GM19397 (cell line): ENCODE data around the gene AARSD1.
"Not testable (repeated sequence)": the region's sequence is repeated elsewhere in the genome, so short reads cannot be mapped to it uniquely, and the experiment has no call there.

Experiments
- ATAC-seq: cut with Tn5 transposase; IDR thresholded peaks from one replicate; pipeline ENCODE4 v1.9.1; 2021; ENCODE audit warnings: mild to moderate bottlenecking, moderate library complexity; ENCODE audit not compliant: unreplicated experiment

AARSD1 gene, protein sequence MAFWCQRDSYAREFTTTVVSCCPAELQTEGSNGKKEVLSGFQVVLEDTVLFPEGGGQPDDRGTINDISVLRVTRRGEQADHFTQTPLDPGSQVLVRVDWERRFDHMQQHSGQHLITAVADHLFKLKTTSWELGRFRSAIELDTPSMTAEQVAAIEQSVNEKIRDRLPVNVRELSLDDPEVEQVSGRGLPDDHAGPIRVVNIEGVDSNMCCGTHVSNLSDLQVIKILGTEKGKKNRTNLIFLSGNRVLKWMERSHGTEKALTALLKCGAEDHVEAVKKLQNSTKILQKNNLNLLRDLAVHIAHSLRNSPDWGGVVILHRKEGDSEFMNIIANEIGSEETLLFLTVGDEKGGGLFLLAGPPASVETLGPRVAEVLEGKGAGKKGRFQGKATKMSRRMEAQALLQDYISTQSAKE

DNA sequence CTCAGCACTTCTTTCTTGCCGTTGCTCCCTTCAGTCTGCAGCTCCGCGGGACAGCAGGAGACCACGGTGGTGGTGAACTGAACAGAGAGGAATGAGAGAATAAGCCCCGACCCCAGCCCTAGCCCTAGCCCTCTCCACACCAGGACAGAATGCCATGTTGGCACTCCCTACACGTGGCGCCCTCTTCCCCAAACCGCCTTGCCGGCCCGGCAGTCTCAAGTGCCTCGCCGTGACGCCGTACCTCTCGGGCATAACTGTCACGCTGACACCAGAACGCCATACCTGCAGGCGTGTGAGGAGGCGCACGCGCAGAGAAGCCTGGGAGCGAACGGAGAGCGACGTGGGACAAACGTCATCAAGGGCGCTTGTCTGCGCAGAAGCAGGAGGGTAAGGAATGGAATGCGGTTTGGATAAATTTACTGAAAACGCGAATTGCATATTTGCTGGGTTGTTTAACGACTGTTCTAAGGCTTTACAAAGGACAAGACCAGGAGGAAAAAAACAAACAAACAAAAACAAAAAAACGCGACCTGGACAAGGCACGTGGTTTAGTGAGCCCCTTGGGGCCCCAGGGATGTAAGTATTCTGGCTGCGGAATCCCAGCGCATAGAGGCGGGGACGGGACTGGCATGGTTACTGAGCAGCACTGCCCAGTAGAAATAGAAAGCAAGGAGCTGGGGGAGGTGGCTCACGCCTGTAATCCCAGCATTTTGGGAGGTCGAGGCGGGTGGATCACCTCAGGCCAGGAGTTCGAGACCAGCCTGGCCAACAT lies at the start of gene AARSD1:
Gene AARSD1, minus strand, starts transcription at position 294 of the 772 bp plus-strand sequence. Its CDS starts 14 bp downstream, at position 280.
- peak; percentile 84 for ATAC-seq

DNA sequence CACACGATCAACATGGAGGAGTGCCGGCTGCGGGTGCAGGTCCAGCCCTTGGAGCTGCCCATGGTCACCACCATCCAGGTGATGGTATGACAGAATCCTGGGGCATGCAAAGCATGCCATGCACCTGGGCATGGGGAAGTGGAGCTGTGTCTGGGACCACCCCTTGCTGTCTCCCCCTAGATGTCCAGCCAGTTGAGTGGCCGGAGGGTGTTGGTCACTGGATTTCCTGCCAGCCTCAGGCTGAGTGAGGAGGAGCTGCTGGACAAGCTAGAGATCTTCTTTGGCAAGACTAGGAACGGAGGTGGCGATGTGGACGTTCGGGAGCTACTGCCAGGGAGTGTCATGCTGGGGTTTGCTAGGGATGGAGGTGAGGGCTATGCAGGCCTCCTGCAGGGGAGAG lies 49.0 kb upstream of the AARSD1 start:
- ATAC-seq, result no peak

DNA sequence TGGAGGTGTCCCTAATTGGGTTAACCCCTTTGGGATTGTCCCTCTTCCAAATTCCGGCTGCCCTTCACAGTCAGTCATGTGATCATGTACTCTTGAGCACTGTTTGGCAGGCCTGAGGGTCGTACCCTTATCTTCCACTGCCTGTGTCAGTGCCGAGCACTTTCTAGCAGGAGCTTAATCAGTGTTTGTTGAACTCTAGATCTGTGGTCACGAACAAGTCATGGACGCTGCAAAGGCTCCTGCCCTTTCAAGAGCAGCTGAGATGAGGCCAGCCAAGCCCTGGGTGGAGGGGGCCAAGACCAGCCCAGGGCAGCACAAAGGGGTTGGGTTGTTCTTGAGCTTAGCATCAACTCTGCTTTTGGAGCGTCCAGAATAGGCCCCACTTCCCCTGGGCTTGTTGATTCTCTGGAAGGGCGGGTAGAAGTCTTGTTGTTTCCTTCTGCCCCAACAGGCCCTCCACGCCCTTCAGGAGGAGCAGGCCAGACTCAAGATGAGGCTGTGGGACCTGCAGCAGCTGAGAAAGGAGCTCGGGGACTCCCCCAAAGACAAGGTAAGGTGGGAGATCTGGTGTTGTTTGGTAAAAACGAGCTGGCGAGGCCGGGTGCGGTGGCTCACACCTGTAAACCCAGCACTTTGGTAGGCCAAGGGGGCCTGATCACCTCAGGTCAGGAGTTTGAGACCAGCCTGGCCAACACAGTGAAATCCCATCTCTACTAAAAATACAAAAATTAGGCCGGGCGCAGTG lies 47.6 kb upstream of the AARSD1 start:
- ATAC-seq, result no peak

DNA sequence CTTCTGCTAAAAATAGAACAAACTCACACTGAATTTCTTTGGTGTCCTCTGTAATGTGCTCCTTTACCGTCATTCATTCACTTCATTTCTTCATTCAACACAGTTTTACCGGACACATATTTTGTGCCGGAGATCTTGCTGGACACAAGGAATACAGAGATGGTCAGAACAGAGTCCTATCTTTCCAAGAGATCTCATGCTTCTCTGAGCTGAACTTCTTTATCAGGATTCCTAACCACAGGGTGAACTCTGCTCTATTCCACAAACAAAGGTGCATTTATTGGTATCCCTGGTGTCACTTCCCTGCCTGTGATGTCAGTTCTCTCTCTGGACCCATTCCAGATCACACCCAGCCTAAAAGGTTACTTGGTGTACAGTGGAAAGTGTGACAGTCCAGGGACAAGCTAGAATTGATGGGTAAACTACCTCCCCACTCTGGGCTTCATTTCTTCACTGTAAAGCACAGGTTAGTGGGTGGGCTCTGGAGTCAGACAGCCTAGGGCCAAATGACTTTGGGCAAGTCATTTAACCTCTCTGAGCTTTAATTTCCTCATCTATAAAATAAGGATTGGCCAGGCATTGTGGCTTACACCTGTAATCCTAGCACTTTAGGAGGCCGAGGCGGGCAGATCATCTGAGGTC lies 46.5 kb upstream of the AARSD1 start:
- no peak for ATAC-seq

DNA sequence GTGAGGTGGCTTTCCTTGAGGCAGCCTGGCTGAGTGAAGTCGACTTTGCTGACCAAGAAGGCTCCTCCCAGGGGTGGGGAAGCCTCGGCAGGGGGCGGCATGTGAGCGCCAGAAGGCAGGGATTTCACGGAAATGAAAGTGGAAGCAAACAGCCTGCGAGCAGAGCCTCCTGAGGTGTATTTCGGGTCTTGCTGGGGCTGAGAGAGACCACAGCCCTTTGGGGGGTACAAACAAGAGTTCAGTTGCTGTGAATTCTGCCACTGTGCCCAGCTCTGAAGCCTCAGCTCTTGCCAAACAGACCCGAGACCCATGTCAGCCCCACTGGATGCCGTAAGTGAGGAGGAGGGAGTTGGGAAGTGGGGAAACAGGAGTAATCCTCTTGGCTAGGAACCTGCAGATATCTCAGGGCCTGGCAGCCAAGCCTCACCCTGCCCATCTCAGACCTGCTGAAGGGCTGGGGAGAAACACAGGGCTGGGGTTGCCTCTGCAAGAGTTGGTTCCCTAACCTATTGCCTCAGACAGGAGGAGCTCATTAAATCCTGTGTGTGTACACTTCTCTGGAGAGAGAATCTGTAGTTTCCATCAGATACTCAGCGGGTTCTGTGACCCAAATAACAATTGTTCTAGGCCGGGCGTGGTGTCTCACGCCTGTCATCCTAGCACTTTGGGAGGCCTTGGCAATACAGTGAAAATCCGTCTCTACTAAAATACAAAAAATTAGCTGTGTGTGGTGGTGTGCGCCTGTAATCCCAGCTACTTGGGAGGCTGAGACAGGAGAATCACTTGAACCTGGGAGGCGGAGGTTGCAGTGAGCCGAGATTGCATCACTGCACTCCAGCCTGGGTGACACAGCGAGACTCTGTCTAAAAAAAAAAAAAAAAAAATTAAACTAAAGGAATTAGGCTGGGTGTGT lies 42.6 kb upstream of the AARSD1 start, which contains the start of gene IFI35:
Gene IFI35, plus strand, starts transcription at position 146 of the 913 bp plus-strand sequence. Its CDS starts 164 bp downstream, at position 310.
- no peak for ATAC-seq

DNA sequence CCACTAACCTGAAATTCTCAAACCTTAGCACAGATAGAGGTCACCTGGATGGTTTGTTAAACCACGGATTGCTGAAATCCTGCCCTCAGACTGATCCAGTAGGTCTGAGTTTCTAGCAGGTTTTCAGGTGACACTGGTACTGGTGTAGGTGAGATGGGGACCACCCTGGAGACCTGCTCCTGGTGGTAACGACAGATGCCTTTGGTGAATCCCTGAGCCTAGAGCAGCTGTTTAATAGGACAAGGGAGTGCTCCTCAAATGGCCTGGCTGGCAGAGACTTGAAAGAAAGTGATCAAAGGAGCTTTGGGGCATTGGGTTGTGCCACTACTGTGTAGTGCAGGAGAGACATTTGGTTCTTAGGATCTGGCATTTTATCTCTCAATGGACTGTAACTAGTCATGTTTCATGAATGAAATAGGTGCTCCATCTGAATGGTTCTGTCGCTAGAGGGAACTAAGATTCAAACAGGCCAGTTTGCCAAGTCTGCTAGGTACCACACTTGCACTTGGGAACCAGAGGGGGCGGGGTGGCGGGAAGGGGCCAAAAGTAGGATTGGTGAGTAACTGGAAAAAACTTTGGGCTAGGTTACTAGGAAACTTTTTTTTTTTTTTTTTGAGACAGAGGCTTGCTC lies 39.4 kb upstream of the AARSD1 start:
- ATAC-seq, result no peak

DNA sequence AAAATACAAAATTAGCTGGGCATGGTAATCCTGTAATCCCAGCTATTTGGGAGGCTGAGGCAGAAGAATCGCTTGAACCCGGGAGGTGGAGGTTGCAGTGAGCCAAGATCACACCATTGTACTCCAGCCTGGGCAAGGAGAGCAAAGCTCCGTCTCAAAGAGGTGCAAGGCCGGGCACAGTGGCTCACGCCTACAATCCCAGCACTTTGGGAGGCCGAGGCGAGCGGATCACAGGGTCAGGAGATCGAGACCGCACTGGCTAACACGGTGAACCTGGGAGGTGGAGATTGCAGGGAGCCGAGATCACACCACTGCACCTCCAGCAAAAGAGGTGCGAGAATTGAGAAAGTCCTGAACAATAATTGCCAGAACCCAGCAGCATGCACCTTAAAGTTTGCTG lies 36.6 kb upstream of the AARSD1 start:
- not testable (repeated sequence) for ATAC-seq

DNA sequence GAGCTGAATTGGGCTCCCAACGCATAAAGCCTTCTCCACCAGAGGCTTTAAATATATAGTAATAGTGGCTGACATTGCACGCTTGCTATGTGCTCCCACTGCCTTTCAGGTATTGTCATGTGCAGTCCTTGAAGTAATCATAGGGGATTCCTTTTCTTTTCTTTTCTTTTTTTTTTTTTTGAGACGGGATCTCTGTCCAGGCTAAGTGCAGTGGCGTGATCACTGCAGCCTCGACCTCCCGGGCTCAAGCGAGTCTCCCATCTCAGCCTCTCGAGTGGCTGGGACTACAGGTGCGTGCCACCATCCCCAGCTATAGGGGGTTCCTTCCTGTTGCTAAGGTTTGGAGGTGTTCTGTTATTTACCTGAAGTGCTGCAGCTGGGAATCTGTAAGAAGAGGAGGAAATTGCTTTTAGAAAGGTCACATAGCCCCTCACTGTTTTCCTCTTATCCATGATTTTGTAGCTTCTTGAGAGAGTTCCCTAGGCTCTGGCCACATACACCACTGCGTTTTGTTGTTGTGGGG lies 34.8 kb upstream of the AARSD1 start:
- no peak for ATAC-seq

DNA sequence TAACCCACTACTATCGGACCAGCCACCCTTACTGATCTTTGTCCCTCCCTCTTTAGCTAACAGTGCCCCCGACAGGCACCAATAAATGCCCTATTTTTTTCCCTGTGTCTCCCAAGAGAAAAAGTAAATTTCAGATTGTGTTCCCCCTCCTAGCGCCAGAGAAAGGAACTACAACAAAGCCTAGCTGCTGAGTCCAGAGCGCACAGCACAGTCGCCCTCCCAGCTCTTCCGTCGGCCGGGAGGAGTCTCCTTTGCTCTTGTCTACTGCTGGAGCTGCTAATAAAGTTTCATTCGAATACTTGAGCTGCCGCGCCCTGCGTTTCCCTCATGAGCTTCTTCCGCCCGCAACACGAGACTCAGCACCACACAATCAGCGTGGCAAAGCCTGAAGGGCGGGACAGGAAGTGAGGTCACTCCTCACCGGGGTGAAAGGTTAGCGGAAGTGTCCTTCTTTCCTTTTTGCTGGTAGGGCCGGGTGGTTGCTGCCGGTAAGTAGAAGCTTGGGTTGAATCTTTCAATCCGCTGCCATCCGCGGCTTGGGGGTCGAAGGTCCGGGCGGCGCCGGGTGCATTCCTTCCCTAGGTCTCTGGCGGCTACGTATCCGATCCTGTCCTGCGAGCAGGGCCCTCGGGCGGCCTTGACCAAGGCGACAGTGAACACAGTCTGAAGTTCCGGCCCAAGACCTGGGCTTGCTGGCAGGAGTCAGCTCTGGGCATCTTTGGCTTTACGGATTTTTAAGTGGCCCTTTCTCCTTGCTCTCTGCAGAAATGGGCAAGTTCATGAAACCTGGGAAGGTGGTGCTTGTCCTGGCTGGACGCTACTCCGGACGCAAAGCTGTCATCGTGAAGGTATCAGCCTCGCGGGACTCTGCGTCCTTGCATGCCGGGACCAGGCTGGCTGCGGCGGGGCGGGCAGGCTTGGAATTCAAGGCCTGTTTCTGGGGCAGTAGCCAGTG lies 34.0 kb upstream of the AARSD1 start, which contains the start of gene RPL27:
Gene RPL27, plus strand, starts transcription at position 436 of the 955 bp plus-strand sequence. Its CDS starts 332 bp downstream, at position 768.
- ATAC-seq, result peak; percentile 90

DNA sequence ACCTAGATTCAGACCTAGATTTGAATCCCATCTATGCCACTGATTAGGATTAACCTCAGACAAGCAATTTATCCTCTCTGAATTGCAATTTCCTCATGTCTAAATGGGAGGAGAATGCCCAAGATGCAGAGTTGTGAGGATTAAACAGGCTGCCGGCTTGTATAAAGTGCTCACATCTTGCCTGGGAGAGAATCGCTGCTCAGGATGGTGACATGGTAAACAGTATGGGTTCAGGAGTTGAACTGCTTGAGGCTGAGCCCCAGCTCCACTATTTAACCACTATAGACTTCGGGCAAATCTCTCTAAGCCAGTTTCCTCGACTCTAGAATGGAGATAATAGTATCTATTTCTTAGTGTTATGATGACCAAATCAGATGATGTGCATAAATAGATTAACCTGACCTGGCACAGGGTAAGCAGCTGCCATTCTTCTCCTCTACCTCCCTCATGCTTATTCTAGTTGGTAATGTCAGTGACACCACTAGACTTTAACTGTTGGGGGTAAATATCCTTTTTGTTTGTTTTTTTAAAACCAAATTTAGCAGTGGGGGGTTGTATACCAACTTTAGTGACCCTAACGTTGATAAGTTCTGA lies 33.2 kb upstream of the AARSD1 start:
- ATAC-seq, result no peak

DNA sequence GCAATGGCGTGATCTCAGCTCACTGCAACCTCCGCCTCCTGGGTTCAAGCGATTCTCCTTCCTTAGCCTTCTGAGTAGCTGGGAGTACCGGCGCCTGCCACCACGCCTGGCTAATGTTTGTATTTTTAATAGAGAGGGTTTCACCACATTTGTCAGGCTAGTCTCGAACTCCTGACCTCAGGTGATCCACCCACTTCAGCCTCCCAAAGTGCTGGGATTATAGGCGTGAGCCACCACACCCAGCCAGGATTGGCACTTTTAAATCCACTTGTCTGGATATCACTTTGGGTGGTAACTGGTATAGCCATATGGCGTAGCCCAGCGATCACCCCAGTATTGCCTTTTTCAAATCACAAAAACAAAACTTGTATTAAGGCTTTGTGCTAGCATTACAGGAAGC lies 29.7 kb upstream of the AARSD1 start:
- not testable (repeated sequence) for ATAC-seq

DNA sequence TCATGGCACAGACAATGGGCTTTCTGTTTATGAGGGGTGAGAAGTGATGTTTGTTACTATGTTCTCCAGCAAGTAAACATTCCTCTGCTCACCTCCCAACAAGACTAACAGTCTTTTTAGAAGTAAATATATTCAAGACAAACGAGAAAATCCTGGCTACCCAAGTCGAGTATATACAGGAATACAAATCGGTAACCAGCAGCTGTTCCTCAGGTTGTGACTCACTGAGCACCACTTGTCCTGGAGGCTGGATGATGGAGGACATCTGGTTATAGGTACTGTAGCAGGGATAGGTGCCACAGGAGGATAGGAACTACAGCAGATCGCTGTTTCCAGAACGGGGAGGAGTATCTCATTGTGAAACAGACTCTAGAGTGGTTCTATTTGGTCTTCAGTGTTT lies 28.6 kb upstream of the AARSD1 start:
- ATAC-seq, result no peak

DNA sequence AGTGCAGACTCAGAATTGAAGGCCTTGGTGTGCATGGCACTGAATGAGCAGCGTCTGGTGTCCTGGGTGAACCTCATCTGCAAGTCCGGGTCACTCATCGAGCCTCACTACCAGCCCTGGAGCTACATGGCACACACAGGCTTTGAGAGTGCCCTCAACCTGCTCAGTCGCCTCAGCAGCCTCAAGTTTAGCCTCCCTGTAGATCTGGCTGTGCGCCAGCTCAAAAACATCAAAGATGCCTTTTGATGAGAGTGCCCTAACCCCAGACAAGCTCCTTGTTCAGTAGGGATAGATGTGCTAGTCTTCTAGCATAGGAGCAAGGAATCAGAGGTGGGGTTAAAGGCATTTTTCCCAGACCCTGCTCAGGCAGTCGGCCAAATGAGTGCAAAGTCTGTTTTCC lies 27.2 kb upstream of the AARSD1 start:
- no peak for ATAC-seq

DNA sequence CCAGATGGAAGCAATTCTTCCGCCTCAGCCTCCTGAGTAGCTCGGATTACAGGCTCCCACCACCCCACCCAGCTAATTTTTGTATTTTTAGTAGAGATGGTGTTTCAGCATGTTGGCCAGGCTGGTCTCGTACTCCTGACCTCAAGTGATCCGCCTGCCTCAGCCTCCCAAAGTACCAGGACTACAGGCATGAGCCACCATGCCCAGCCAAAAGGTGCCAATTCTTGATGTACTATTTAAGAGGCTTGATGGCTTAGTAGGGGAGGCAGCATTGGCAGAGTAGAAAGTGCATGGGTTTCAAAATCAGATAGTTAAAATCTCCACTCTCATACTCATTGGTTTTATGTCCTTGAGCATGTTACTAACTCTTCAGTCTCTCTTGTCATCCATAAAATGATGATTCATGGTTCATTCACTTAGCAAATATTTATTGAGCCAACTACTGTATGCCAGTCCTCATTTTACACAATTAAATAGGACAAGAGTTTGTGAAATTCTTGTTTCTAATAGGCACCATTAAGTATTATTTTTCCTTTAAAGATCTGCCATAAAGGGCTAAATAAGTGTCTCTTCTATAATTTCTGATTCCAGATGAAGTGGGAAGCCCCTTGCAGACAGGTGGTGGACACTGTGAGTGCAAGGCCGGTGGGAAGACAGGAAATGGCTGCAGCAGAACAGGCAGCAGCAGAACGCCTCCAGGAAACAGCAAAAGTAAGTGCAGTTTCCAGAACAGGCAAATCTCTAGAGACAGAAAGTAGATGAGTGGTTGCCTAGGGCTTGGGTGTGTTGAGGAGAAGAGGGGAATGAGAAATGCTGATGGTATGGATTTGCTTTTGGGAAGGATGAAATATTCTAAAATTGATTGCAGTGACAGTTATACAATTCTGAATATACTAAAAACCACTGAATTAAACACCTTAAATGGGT lies 25.7 kb upstream of the AARSD1 start:
- no peak for ATAC-seq

DNA sequence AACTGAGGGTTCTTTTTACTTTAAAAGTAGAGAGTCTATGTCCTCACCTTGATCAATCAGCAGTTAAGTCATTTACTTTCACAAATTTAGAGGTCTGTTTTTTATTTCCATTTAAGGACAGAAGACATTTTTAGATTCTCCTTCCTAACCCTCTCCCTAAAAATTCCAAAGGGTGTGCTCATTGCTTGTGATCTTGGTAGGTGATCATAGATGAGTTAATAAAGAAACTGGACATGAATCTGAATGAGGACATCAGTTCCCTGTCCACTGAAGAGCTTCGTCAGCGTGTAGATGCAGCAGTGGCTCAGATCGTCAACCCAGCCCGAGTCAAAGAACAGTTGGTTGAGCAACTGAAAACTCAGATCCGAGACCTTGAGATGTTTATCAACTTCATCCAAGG lies 24.9 kb upstream of the AARSD1 start:
- no peak for ATAC-seq

DNA sequence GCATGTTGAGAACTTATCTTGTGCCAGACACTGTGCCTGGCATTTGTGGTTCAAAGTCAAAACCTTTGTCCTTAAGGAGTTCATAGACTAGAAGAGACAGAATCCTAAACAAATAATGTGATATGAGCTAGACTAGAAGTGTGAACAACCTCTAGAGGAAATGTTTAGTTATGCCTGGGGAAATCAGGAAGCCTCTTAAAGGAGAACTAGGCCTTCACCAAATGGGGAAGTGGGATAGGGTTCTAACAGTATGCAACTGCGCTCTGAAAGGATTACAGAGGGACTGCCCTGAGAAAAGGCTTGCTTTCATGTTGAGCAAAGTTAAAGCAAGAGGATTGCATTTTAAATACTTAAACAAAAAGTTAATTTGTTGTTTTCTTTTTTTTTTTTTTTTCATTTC lies 21.0 kb upstream of the AARSD1 start:
- peak; percentile 42 for ATAC-seq
